Left renal cortex interstitium (tissue), 4 donors: ENCODE data around the gene SERPINB5. TPM values are rescaled to one million over a fixed set of nuclear protein-coding genes. Genes with fewer than 3 reads are reported as not detected.
A peak's percentile ranks its signal among the peaks of the same experiment; 100 is the strongest.

ENCODE experiments used
- DNase-seq, 4 donors: peaks; one replicate each; pipeline ENCODE4 v3.0.0-alpha.2; 2013; ENCODE audit warnings: low read depth in 4 of 4, low spot score in 2 of 4, missing footprints in 1 of 4
- polyA plus RNA-seq, 4 donors: library from polyadenylated mRNA; unstranded; fragments of 120-200 nt; gene quantifications; one replicate each; pipeline ENCODE4 v1.2.1, GENCODE V29; 2013; ENCODE audit not compliant: insufficient read length in 4 of 4

The SERPINB5 gene
- polyA plus RNA-seq, 4 donors = not detected

GRCh38 chr18:63467699-63468098 is 9.1 kb upstream of the SERPINB5 start:
- no peak for DNase-seq

- no peak for DNase-seq
Observed at GRCh38 chr18:63468575-63468974, 8.2 kb upstream of the SERPINB5 start.

GRCh38 chr18:63470751-63471150 is 6.0 kb upstream of the SERPINB5 start:
- no peak for DNase-seq

- DNase-seq = no peak
Observed at GRCh38 chr18:63472380-63472779, 4.4 kb upstream of the SERPINB5 start.

- DNase-seq = no peak
Observed at GRCh38 chr18:63477200-63477599, 442 bp downstream of the SERPINB5 start.

- no peak for DNase-seq
Observed at GRCh38 chr18:63477968-63478367, 1.2 kb downstream of the SERPINB5 start.

- DNase-seq = no peak
Observed at GRCh38 chr18:63479826-63480225, 3.1 kb downstream of the SERPINB5 start.

GRCh38 chr18:63480476-63480875 is 3.7 kb downstream of the SERPINB5 start:
- no peak for DNase-seq

- DNase-seq = no peak
Observed at GRCh38 chr18:63480915-63481314, 4.2 kb downstream of the SERPINB5 start.

GRCh38 chr18:63487676-63488075 is 10.9 kb downstream of the SERPINB5 start:
- DNase-seq = no peak

GRCh38 chr18:63488160-63488559 is 11.4 kb downstream of the SERPINB5 start:
- no peak for DNase-seq

GRCh38 chr18:63492851-63493250 is 16.1 kb downstream of the SERPINB5 start:
- DNase-seq = no peak

- no peak for DNase-seq
Observed at GRCh38 chr18:63495675-63496074, 18.9 kb downstream of the SERPINB5 start.

- no peak for DNase-seq
Observed at GRCh38 chr18:63505566-63506335, 29.0 kb downstream of the SERPINB5 start.

- DNase-seq = no peak
Observed at GRCh38 chr18:63506336-63506646, 29.5 kb downstream of the SERPINB5 start.

- no peak for DNase-seq
Observed at GRCh38 chr18:63508596-63508995, 31.8 kb downstream of the SERPINB5 start.

GRCh38 chr18:63511285-63511684 is 34.5 kb downstream of the SERPINB5 start:
- no peak for DNase-seq

- no peak for DNase-seq
Observed at GRCh38 chr18:63514326-63514725, 37.6 kb downstream of the SERPINB5 start.

GRCh38 chr18:63514888-63515678 is 38.3 kb downstream of the SERPINB5 start:
- DNase-seq = no peak

GRCh38 chr18:63515801-63516200 is 39.0 kb downstream of the SERPINB5 start:
- DNase-seq = no peak

GRCh38 chr18:63518178-63519012 is 41.6 kb downstream of the SERPINB5 start:
- peak; percentile 59 to 78 (median 64) for DNase-seq
